Panc1 (cell line): Measurements from ENCODE around the gene FRMPD4.

ENCODE experiments used
- CTCF ChIP-seq: fragments of 450-650 bp; IDR thresholded peaks from 2 replicates; pipeline ENCODE4 v1.5.1; 2017; ENCODE audit warnings: mild to moderate bottlenecking
- POLR2AphosphoS5 ChIP-seq: IDR thresholded peaks from 2 replicates; pipeline ENCODE4 v1.6.1; 2012; ENCODE audit warnings: mild to moderate bottlenecking, low read depth, low read length, moderate library complexity
- SIN3A ChIP-seq: IDR thresholded peaks from 2 replicates; pipeline ENCODE4 v1.6.1; 2012; ENCODE audit warnings: low read depth, mild to moderate bottlenecking, low read length, moderate library complexity, borderline replicate concordance; ENCODE audit not compliant: insufficient read depth

GRCh38 chrX:12570859-12571501 is 432.7 kb downstream of the FRMPD4 start:
- TF ChIP-seq CTCF (no peak), POLR2AphosphoS5 (no peak), SIN3A (no peak)
